GM12865 (cell line): ENCODE results near the gene ZNF791.

Source experiments
- DNase-seq: peaks from one replicate; pipeline ENCODE4 v3.0.0; 2010; ENCODE audit warnings: low read depth
- H3K4me3 ChIP-seq: 2 replicates; pipeline ENCODE4 v1.5.1; 2011; ENCODE audit warnings: mild to moderate bottlenecking, low read depth, low read length, control low read depth
- TF ChIP-seq, protein P1 (sequence below): IDR thresholded peaks from 2 replicates; pipeline ENCODE4 v1.5.1; 2011; ENCODE audit warnings: low read length, control low read depth, low read depth, inconsistent platforms; ENCODE audit not compliant: insufficient read depth; ENCODE audit errors: missing control alignments

ZNF791 gene

GRCh38 chr19:12581100-12581499, 29.6 kb upstream of the ZNF791 start:
- no peak overlapping the region for H3K4me3 ChIP-seq
- TF ChIP-seq, protein P1, sequence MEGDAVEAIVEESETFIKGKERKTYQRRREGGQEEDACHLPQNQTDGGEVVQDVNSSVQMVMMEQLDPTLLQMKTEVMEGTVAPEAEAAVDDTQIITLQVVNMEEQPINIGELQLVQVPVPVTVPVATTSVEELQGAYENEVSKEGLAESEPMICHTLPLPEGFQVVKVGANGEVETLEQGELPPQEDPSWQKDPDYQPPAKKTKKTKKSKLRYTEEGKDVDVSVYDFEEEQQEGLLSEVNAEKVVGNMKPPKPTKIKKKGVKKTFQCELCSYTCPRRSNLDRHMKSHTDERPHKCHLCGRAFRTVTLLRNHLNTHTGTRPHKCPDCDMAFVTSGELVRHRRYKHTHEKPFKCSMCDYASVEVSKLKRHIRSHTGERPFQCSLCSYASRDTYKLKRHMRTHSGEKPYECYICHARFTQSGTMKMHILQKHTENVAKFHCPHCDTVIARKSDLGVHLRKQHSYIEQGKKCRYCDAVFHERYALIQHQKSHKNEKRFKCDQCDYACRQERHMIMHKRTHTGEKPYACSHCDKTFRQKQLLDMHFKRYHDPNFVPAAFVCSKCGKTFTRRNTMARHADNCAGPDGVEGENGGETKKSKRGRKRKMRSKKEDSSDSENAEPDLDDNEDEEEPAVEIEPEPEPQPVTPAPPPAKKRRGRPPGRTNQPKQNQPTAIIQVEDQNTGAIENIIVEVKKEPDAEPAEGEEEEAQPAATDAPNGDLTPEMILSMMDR = no peak
- no peak for DNase-seq

- no peak for DNase-seq
- H3K4me3 ChIP-seq = no peak overlapping the region
- TF ChIP-seq, protein P1 = no peak
These were observed 14.2 kb upstream of the ZNF791 start for GRCh38 chr19:12596485-12596884.

DNA sequence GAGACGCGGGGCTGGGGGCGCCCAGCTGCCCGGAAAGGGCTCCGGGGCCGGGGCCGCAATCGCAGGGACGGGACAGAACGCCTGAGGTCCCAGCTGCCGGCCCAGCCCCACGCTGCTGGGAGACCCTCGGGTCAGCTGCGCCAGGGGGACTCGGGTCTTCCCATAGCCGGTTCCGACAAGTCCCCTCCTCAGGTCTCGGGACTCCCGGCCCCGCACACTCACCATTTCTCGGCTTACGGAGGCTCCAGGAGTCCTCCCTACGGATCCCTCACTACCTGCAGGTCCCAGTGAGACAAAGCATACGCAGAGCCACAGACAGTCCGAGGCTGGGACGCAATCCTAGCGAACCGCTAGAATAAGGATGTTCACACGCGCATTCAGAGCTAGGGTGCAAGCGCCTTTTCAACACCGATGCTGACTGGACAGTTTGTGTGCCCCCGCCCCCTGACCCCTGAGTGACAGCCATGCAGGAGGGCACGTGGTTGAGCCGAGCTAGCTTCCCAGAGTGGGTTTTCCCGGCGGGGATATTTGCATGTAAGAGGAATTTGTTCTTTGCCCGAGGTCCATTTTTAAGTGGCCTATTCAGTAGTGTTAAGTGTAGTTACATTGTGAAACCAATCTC, 13.7 kb upstream of the ZNF791 start:
- H3K4me3 ChIP-seq = no peak overlapping the region
- no peak for DNase-seq
- TF ChIP-seq, protein P1 = no peak

GRCh38 chr19:12597594-12597993, 13.1 kb upstream of the ZNF791 start:
- TF ChIP-seq, protein P1 = no peak
- no peak overlapping the region for H3K4me3 ChIP-seq

GRCh38 chr19:12603714-12604113, 7.0 kb upstream of the ZNF791 start:
- TF ChIP-seq, protein P1 = no peak
- peak; percentile 82 for DNase-seq
- H3K4me3 ChIP-seq = no peak overlapping the region

More at GRCh38 chr19:12597594-12597993, 13.1 kb upstream of the ZNF791 start:
- DNase-seq = no peak

DNA sequence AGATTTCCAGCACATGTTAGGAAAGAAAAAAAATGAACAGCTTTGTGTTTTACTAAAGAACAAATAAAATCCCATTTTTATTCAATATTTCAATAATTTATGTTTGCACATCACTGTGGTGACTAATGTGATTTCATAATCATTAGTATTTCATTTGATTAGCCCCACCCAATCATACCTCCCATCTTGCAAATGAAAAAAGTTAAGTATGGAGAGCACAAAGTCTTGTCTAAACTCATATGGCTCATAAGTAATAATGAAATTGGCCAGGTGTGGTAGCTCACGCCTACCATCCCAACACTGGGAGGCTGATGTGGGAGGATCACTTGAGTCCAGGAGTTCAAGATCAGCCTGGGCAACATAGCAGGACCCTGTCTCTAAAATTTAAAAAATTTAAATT, 3.9 kb upstream of the ZNF791 start:
- DNase-seq = no peak
- no peak overlapping the region for H3K4me3 ChIP-seq
- TF ChIP-seq, protein P1 = no peak

DNA sequence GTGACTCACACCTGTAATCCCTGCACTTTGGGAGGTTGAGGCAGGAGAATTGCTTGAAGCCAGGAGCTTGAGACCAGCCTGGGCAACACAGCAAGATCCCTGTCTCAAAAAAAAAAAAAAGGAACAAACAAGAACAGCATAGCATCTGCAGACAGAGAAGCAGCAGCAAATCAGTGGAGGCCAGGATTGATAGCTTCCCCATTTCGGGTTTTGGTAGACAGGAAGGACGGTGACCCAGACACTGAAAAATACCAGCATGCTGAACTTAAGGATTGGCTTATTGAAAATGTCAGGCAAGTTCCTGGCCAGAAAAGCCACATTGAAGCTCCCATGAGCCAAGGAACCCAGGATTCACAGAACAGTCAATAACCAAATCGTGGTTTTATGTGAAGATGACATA, 3.1 kb upstream of the ZNF791 start:
- H3K4me3 ChIP-seq = no peak overlapping the region
- no peak for DNase-seq
- TF ChIP-seq, protein P1 = no peak
